ENCODE results near the gene SPPL2C. TPM values are rescaled to one million over a fixed set of nuclear protein-coding genes. Genes with fewer than 3 reads are reported as not detected.
A peak's percentile ranks its signal among the peaks of the same experiment; 100 is the strongest.

Gene SPPL2C
- total RNA-seq, 6 experiments from 2014 or later, result not detected

- no peak for ATAC-seq
- TF ChIP-seq POLR2A (IDR thresholded peaks at IDR 0.05), result no peak
- TF ChIP-seq CTCF (IDR thresholded peaks at IDR 0.05), result no peak
- WGBS (ENCODE audit: insufficient coverage, low coverage, low lambda C conversion rate, missing lambda C conversion rate), result 70% methylated on average over 10 of the region's 35 CpGs
These were observed 900 bp downstream of the SPPL2C start for GRCh38 chr17:45845376-45846185.

GRCh38 chr17:45846223-45846622, 1.5 kb downstream of the SPPL2C start:
- Histone ChIP-seq H3K27ac (no peak overlapping the region), H3K4me1 (no peaks in the 10 kb centered on the region), H3K9me3 (no peaks in the 10 kb centered on the region), H3K36me3 (no peaks in the 10 kb centered on the region), H3K4me3 (no peak overlapping the region), H3K27me3 (no peaks in the 10 kb centered on the region)
- TF ChIP-seq CTCF (IDR thresholded peaks at IDR 0.05) (no peak), POLR2A (IDR thresholded peaks at IDR 0.05) (no peak)
- no peak for DNase-seq
- intact Hi-C loops (cut with DNase I), result no loop called here
- 89% methylated on average over 3 of the region's 10 CpGs for WGBS (ENCODE audit: insufficient coverage, low coverage, low lambda C conversion rate, missing lambda C conversion rate)
- no peak for ATAC-seq

More at GRCh38 chr17:45845376-45846185, 900 bp downstream of the SPPL2C start:
- H3K4me1 ChIP-seq, result no peaks in the 10 kb centered on the region
- no peaks in the 10 kb centered on the region for H3K27me3 ChIP-seq
- H3K36me3 ChIP-seq, result no peaks in the 10 kb centered on the region
- no peak overlapping the region for H3K4me3 ChIP-seq
- intact Hi-C loops (cut with DNase I), result no loop called here
- DNase-seq, result peak in 1 of 3 donors; percentile 38
- H3K27ac ChIP-seq, result no peak overlapping the region
- H3K9me3 ChIP-seq, result no peaks in the 10 kb centered on the region

- no peaks in the 10 kb centered on the region for H3K36me3 ChIP-seq
- intact Hi-C loops (cut with DNase I), result no loop called here
- H3K27me3 ChIP-seq, result no peaks in the 10 kb centered on the region
- H3K4me1 ChIP-seq, result no peaks in the 10 kb centered on the region
- WGBS (ENCODE audit: insufficient coverage, low coverage, low lambda C conversion rate, missing lambda C conversion rate), result 85% methylated on average over 5 of the region's 9 CpGs
- no peak for ATAC-seq
- no peak overlapping the region for H3K4me3 ChIP-seq
- no peak overlapping the region for H3K27ac ChIP-seq
- TF ChIP-seq POLR2A (IDR thresholded peaks at IDR 0.05) (no peak), CTCF (IDR thresholded peaks at IDR 0.05) (no peak)
- no peaks in the 10 kb centered on the region for H3K9me3 ChIP-seq
- DNase-seq, result no peak
These were observed 2.0 kb downstream of the SPPL2C start for GRCh38 chr17:45846646-45847045.

GRCh38 chr17:45847101-45847500, 2.4 kb downstream of the SPPL2C start:
- Histone ChIP-seq H3K4me1 (no peaks in the 10 kb centered on the region), H3K27me3 (no peaks in the 10 kb centered on the region), H3K9me3 (no peaks in the 10 kb centered on the region), H3K4me3 (no peak overlapping the region), H3K36me3 (no peaks in the 10 kb centered on the region), H3K27ac (no peak overlapping the region)
- DNase-seq (no peak), ATAC-seq (no peak)
- 60% methylated on average over 1 of the region's 4 CpGs for WGBS (ENCODE audit: insufficient coverage, low coverage, low lambda C conversion rate, missing lambda C conversion rate)
- intact Hi-C loops (cut with DNase I), result no loop called here
- no peak for TF ChIP-seq POLR2A (IDR thresholded peaks at IDR 0.05)
- TF ChIP-seq CTCF (IDR thresholded peaks at IDR 0.05), result no peak
